Neutrophil (primary cell): ENCODE data around the gene ELK3.

ENCODE experiments used
- H3K27ac ChIP-seq: fragments of 200-600 bp; sonication (generic); 2 replicates; pipeline ENCODE4 v1.5.1; 2016; ENCODE audit warnings: mild to moderate bottlenecking, moderate library complexity
- H3K27me3 ChIP-seq: fragments of 200-600 bp; sonication (generic); 2 replicates; pipeline ENCODE4 v1.6.0; 2016; ENCODE audit warnings: mild to moderate bottlenecking
- H3K36me3 ChIP-seq: fragments of 200-600 bp; sonication (generic); 2 replicates; pipeline ENCODE4 v1.5.1; 2017
- H3K4me1 ChIP-seq, 2 experiments: fragments of 200-600 bp in 1 of 2; sonication (generic) in 1 of 2; 1 replicate in 1 of 2; 2 replicates in 1 of 2; pipeline versions ENCODE4 v1.5.1 to v1.6.1; 2013 to 2016; ENCODE audit warnings: low read depth in 1 of 2, low read length in 1 of 2, mild to moderate bottlenecking in 1 of 2, moderate library complexity in 1 of 2; ENCODE audit not compliant: control insufficient read depth in 1 of 2, insufficient read depth in 1 of 2
- H3K4me3 ChIP-seq, 2 experiments: fragments of 200-600 bp in 1 of 2; sonication (generic) in 1 of 2; 1 replicate in 1 of 2; 2 replicates in 1 of 2; pipeline ENCODE4 v1.5.1; 2013 to 2016; ENCODE audit warnings: low read depth in 1 of 2, low read length in 1 of 2, mild to moderate bottlenecking in 1 of 2, moderate library complexity in 1 of 2
- H3K9me3 ChIP-seq: fragments of 200-600 bp; sonication (generic); 2 replicates; pipeline ENCODE4 v1.5.1; 2016
- TF ChIP-seq, protein P1 (sequence below): fragments of 200-600 bp; sonication (generic); IDR thresholded peaks from 2 replicates; pipeline ENCODE4 v1.5.1; 2016; ENCODE audit warnings: antibody characterized with exemption

Gene ELK3

DNA sequence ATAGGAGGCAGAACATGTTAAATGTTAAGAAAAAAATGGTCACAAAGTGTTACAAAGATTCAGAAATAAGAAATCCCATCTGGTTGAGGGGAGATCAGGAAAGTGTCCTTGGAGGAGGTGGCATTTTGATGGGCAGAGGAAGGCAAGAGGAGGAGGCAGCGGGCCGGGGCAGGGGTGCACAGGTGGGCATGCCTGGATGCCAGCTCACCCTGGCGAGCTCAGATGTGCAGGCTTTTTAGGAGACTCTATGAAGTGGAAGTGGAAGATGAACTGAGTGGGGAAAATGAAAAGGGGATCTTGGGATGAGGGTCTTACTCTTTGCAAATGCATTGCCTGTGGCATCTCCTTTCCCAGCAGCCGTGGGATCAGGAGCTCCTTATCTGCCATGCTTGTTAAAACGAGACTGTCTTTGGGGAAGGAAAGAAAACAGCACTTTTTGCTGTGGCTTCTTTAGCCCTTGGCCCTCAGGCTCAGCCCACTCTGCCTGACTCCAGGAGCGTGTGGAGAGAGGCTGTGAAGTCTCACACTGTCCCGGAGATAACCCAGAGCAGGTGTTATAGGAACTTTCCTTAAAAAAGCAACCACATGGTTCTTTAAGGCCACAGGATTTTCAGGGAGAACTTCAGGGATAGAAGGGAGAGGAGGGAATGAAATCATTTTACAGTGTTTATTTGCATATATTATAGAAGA lies 62.6 kb downstream of the ELK3 start:
- Histone ChIP-seq H3K27ac (no peak overlapping the region), H3K36me3 (peaks cover 18% of the 10 kb centered on the region), H3K4me1 (no peaks in the 10 kb centered on the region), H3K4me3 (no peak overlapping the region), H3K27me3 (no peaks in the 10 kb centered on the region), H3K9me3 (no peaks in the 10 kb centered on the region)
- TF ChIP-seq, protein P1, sequence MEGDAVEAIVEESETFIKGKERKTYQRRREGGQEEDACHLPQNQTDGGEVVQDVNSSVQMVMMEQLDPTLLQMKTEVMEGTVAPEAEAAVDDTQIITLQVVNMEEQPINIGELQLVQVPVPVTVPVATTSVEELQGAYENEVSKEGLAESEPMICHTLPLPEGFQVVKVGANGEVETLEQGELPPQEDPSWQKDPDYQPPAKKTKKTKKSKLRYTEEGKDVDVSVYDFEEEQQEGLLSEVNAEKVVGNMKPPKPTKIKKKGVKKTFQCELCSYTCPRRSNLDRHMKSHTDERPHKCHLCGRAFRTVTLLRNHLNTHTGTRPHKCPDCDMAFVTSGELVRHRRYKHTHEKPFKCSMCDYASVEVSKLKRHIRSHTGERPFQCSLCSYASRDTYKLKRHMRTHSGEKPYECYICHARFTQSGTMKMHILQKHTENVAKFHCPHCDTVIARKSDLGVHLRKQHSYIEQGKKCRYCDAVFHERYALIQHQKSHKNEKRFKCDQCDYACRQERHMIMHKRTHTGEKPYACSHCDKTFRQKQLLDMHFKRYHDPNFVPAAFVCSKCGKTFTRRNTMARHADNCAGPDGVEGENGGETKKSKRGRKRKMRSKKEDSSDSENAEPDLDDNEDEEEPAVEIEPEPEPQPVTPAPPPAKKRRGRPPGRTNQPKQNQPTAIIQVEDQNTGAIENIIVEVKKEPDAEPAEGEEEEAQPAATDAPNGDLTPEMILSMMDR = no peak

DNA sequence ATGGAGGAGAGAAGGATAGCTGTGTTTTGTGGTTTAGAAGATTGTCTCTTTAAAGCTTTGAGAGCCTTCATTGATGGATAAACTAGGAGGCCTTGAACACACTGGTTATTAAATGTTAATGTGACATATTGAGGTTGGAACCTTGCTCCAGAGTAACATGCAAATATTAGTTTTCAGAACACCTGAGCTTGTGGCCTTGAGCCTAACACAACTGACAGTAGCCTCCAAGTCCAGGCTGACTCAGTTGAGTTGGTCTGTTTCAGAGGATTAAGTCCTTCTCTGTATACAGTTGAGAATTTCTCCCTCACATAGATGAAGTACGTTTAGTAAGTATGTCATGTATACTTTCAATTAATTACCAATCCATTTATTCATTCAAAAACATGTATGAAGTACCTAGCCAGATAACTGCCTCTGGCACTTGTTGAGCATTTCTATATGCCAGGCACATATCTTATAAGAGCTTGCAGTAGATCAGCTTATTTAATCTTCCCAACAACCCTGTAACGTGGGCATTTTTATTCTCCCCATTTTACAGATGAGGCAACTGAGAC lies 63.5 kb downstream of the ELK3 start:
- H3K4me1 ChIP-seq = no peaks in the 10 kb centered on the region
- H3K27me3 ChIP-seq = no peaks in the 10 kb centered on the region
- no peaks in the 10 kb centered on the region for H3K9me3 ChIP-seq
- no peak overlapping the region for H3K27ac ChIP-seq
- no peak overlapping the region for H3K4me3 ChIP-seq
- peaks cover 14% of the 10 kb centered on the region for H3K36me3 ChIP-seq
- TF ChIP-seq, protein P1 = no peak

DNA sequence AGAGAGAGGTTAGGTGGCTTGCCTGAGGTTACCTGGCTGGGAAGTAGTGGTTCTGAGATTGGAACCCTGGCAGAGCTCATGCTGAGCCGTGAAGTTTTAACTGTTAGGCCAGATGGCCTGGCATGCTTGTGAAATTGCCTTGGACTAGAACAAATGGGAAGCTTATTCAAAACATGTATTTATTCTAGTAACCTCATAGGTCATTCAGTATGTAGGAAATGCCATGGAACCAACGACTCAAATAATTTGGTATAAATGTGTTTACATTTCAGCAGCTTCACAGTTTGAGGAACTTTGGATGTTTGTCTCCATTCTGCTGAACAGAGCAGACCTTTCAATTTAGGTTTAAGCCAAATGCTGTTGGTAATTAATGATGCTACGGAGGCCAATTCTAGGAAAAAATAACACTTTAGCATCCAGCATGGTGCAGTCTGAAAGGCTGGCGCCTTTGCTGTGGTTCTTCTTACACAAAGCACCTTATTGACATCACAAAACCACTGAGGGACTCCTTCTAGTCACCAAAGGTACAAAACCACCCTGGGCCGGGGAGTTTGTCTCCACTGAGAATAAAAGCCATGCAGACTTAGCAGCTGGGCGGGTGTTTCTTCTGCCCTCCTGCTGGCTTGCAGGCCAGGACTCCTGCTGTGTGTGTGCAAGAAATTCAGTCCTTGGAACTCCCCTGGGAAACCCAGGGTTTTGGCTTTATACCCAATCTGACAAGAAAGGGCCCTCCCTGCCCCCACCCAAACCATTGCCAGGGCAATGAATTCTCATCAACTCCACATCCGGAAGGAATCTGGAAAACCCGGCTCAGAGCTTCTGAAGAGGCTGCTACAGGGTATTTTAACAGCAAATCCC lies 64.2 kb downstream of the ELK3 start:
- Histone ChIP-seq H3K27ac (no peak overlapping the region), H3K9me3 (no peaks in the 10 kb centered on the region), H3K4me1 (no peaks in the 10 kb centered on the region), H3K36me3 (peaks cover 15% of the 10 kb centered on the region), H3K4me3 (no peak overlapping the region), H3K27me3 (no peaks in the 10 kb centered on the region)
- TF ChIP-seq, protein P1 = no peak

DNA sequence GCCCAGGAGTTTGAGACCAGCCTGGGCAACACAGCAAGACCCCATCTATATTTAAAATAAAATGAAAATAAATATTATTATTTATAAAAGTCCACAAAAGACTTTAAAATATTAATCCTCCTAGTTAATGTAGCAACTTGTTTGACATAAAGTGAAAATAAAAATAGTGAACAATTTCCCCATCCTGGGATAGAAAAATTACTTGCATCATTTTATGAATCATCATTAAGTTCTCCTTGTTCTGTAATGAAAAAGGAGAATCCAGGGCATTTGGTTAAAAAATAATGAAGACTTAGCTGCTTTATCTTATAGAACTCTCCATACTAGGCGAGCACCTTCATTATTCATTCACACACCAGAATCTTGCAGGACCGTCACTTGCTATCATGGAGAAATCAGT lies 66.1 kb downstream of the ELK3 start:
- no peaks in the 10 kb centered on the region for H3K4me1 ChIP-seq
- peaks cover 32% of the 10 kb centered on the region for H3K36me3 ChIP-seq
- TF ChIP-seq, protein P1 = no peak
- H3K4me3 ChIP-seq = no peak overlapping the region
- H3K9me3 ChIP-seq = no peaks in the 10 kb centered on the region
- H3K27ac ChIP-seq = no peak overlapping the region
- H3K27me3 ChIP-seq = no peaks in the 10 kb centered on the region

DNA sequence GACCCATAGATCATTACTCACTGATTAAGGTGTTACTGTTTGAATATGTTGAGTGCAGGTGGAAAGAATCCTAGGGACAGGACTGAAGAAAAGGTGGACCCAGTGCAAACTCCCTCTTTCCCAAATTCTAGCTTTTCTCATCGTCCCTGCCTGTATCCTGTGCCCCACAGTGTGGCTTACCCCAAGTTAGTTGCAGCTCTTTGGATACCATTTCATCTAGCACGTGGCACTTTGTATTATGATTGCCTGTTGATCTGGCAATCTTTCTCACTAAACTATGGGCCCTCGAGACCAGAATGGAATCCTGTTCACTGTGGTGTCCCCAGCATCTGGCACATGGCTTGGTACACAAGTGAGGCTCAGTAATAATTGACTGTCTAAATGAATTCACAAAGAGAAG lies 66.5 kb downstream of the ELK3 start:
- Histone ChIP-seq H3K36me3 (peaks cover 36% of the 10 kb centered on the region), H3K4me3 (no peak overlapping the region), H3K4me1 (no peaks in the 10 kb centered on the region), H3K27ac (no peak overlapping the region), H3K9me3 (no peaks in the 10 kb centered on the region), H3K27me3 (no peaks in the 10 kb centered on the region)
- TF ChIP-seq, protein P1 = no peak
